SK-N-SH (cell line): ENCODE data around the gene CCDC192. TPM values are rescaled to one million over a fixed set of nuclear protein-coding genes. Genes with fewer than 3 reads are reported as not detected.

Experiments
- CTCF ChIA-PET: fragments of 300-600, 350-600 bp; formaldehyde crosslinking; extraction: SDS; loops from one replicate; lab custom pipeline; 2021; lab: Yijun Ruan, JAX
- POLR2A ChIA-PET: fragments of 350-600 bp; sonication (Branson Sonifier 250); formaldehyde crosslinking; extraction: SDS; loops from one replicate; lab custom pipeline; 2020; ENCODE audit warnings: antibody characterized with exemption, inconsistent platforms; lab: Yijun Ruan, JAX
- DNase-seq: peaks from one replicate; pipeline ENCODE4 v3.0.0; 2012
- H2AFZ ChIP-seq: fragments of 200-600 bp; sonication (generic); 2 replicates; pipeline ENCODE4 v1.8.1; 2016; ENCODE audit warnings: antibody characterized with exemption, mild to moderate bottlenecking, low read depth
- H3F3A ChIP-seq: fragments of 200-600 bp; sonication (generic); replicated peaks from 2 replicates; pipeline ENCODE3; 2016; ENCODE audit warnings: antibody characterized with exemption, mild to moderate bottlenecking; ENCODE audit not compliant: insufficient read depth
- H3K27ac ChIP-seq, 2 experiments: fragments of 200-500 bp in 1 of 2; fragments of 200-600 bp in 1 of 2; sonication (Bioruptor generic) in 1 of 2; sonication (generic), shearing (Covaris generic) in 1 of 2; 2 replicates each; pipeline versions ENCODE4 v1.5.1 to v1.6.1; 2014 to 2016; ENCODE audit warnings: low read depth in 2 of 2, inconsistent platforms in 1 of 2, low read length in 1 of 2, mild to moderate bottlenecking in 1 of 2, mixed read lengths in 1 of 2
- H3K27me3 ChIP-seq: fragments of 200-600 bp; sonication (generic), shearing (Covaris generic); 2 replicates; pipeline ENCODE4 v1.6.1; 2016; ENCODE audit warnings: mixed run types; ENCODE audit not compliant: insufficient read depth
- H3K36me3 ChIP-seq, 2 experiments: fragments of 200-500 bp in 1 of 2; fragments of 200-600 bp in 1 of 2; sonication (Bioruptor generic) in 1 of 2; sonication (generic) in 1 of 2; replicated peaks in 1 of 2; 2 replicates each; pipeline versions ENCODE3 to v1.5.1; 2014 to 2016; ENCODE audit warnings: low read length in 1 of 2, mild to moderate bottlenecking in 1 of 2; ENCODE audit not compliant: insufficient read depth in 2 of 2, control insufficient read depth in 1 of 2
- H3K4me1 ChIP-seq, 2 experiments: fragments of 200-500 bp in 1 of 2; fragments of 200-600 bp in 1 of 2; sonication (Bioruptor generic) in 1 of 2; sonication (generic), shearing (Covaris generic) in 1 of 2; 2 replicates each; pipeline versions ENCODE4 v1.5.1 to v1.6.1; 2014 to 2016; ENCODE audit warnings: low read depth in 1 of 2, low read length in 1 of 2, mixed run types in 1 of 2; ENCODE audit not compliant: insufficient read depth in 2 of 2, control insufficient read depth in 1 of 2
- H3K4me2 ChIP-seq: fragments of 200-600 bp; sonication (generic), shearing (Covaris generic); 2 replicates; pipeline ENCODE4 v1.6.1; 2017; ENCODE audit warnings: mixed run types
- H3K4me3 ChIP-seq, 2 experiments: fragments of 200-500 bp in 1 of 2; fragments of 200-600 bp in 1 of 2; sonication (Bioruptor generic) in 1 of 2; sonication (generic), shearing (Covaris generic) in 1 of 2; 2 replicates each; pipeline versions ENCODE4 v1.5.1 to v1.8.1; 2014 to 2016; ENCODE audit warnings: low read depth in 2 of 2, inconsistent platforms in 1 of 2, low read length in 1 of 2, mild to moderate bottlenecking in 1 of 2, mixed read lengths in 1 of 2, moderate library complexity in 1 of 2
- H3K79me2 ChIP-seq: fragments of 200-600 bp; sonication (generic); 2 replicates; pipeline ENCODE4 v1.8.1; 2017; ENCODE audit warnings: mild to moderate bottlenecking; ENCODE audit not compliant: insufficient read depth
- H3K9ac ChIP-seq: fragments of 200-600 bp; sonication (generic); 2 replicates; pipeline ENCODE4 v1.6.1; 2017; ENCODE audit warnings: mixed run types
- H3K9me2 ChIP-seq: fragments of 200-600 bp; sonication (generic); 2 replicates; pipeline ENCODE4 v1.6.1; 2017; ENCODE audit warnings: mixed run types
- H3K9me3 ChIP-seq: fragments of 200-600 bp; sonication (generic); 2 replicates; pipeline ENCODE4 v1.6.1; 2017; ENCODE audit warnings: mixed run types, mild to moderate bottlenecking, moderate library complexity
- H4K20me1 ChIP-seq: fragments of 200-600 bp; sonication (generic); 2 replicates; pipeline ENCODE4 v1.6.1; 2017; ENCODE audit warnings: mild to moderate bottlenecking, mixed run types; ENCODE audit not compliant: insufficient read depth
- CHD2 ChIP-seq: fragments of 150-350 bp; IDR thresholded peaks from 2 replicates; pipeline ENCODE4 v1.6.1; 2018; ENCODE audit warnings: low read length; ENCODE audit not compliant: partially characterized antibody
- EP300 ChIP-seq, 2 experiments: IDR thresholded peaks; 2 replicates each; pipeline versions ENCODE4 v1.4.0 to v1.6.1; 2012; ENCODE audit warnings: borderline replicate concordance in 1 of 2, low read depth in 1 of 2, low read length in 1 of 2
- EZH2phosphoT487 ChIP-seq: fragments of 200-600 bp; sonication (generic); IDR thresholded peaks from 2 replicates; pipeline ENCODE4 v1.6.1; 2017; ENCODE audit warnings: low read depth, mixed run types, mild to moderate bottlenecking, antibody characterized with exemption, moderate library complexity, borderline replicate concordance
- GATA2 ChIP-seq: sonication (generic); formaldehyde crosslinking; IDR thresholded peaks from 2 replicates; pipeline ENCODE4 v1.5.0; 2020; ENCODE audit warnings: mild to moderate bottlenecking, missing genetic modification reagents
- MEF2A ChIP-seq: IDR thresholded peaks from 2 replicates; pipeline ENCODE4 v1.4.0; 2012; ENCODE audit warnings: low read depth, borderline replicate concordance
- MXI1 ChIP-seq: IDR thresholded peaks from 2 replicates; pipeline ENCODE4 v1.6.1; 2012; ENCODE audit warnings: mild to moderate bottlenecking, low read depth, low read length, improper control_type of control experiment
- NFIC ChIP-seq: IDR thresholded peaks from 2 replicates; pipeline ENCODE4 v1.4.0; 2012; ENCODE audit warnings: borderline replicate concordance
- NRF1 ChIP-seq: IDR thresholded peaks from 2 replicates; pipeline ENCODE4 v1.6.1; 2012; ENCODE audit warnings: low read depth, mild to moderate bottlenecking, low read length
- RFX5 ChIP-seq: IDR thresholded peaks from 2 replicates; pipeline ENCODE4 v1.6.1; 2012; ENCODE audit warnings: mild to moderate bottlenecking, improper control_type of control experiment, low read length
- SMC3 ChIP-seq: IDR thresholded peaks from 2 replicates; pipeline ENCODE4 v1.6.1; 2012; ENCODE audit warnings: low read depth, low read length, improper control_type of control experiment
- TAF1 ChIP-seq: IDR thresholded peaks from 2 replicates; pipeline ENCODE4 v1.6.1; 2012; ENCODE audit warnings: low read depth, mild to moderate bottlenecking, low read length, moderate library complexity, borderline replicate concordance
- TCF12 ChIP-seq: IDR thresholded peaks from 2 replicates; pipeline ENCODE4 v1.4.0; 2012
- YY1 ChIP-seq: IDR thresholded peaks from 2 replicates; pipeline ENCODE4 v1.4.0; 2012; ENCODE audit warnings: low read depth, mild to moderate bottlenecking
- WGBS: methylation state at CpG from one replicate; pipeline ENCODE4 v1.1.6; 2017; ENCODE audit warnings: low lambda C conversion rate; 5-methylcytosine and 5-hydroxymethylcytosine counted together
- polyA plus RNA-seq, 3 experiments: library from polyadenylated mRNA; depleted of rRNA; stranded (reverse); fragments of >200 nt; gene quantifications; 2 replicates each; pipeline ENCODE4 v1.2.3, GENCODE V29; 2012
- TF ChIP-seq, protein P1 (sequence below): IDR thresholded peaks from 2 replicates; pipeline ENCODE4; 2012
- TF ChIP-seq, protein P2 (sequence below): IDR thresholded peaks from 2 replicates; pipeline ENCODE4 v1.4.0; 2012; ENCODE audit warnings: low read depth, borderline replicate concordance
- TF ChIP-seq, protein P3 (sequence below): IDR thresholded peaks from 2 replicates; pipeline ENCODE4 v1.6.1; 2012; ENCODE audit warnings: mild to moderate bottlenecking, low read depth, low read length, moderate library complexity

CCDC192 gene
- polyA plus RNA-seq, 1 of the 3 experiments (the other 2 are of a cell fraction): not detected

DNA sequence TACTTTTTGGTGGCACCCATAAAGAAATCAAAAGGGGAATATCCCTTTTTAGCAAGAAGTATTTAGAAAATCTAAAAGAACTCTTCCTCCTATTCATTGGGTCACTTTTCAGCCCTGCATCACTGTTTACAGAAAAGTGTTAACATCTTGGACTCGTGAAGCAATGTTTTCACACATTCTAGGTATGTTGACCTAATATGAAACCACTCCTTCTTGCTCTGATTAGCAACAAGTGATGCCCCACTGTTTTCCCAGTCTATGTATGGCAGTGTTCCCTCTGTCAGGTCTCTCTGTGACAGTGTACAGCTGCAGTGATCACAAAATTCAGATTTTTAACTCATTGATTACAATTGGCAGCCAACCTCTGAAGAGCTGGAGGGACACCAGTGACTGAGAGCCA is 232.2 kb downstream of the CCDC192 start:
- ChIA-PET POLR2A (no interaction called here), CTCF (no interaction called here)
- 81% methylated on average over 1 of the region's 1 CpG for WGBS

More for the DNA sequence above, 232.2 kb downstream of the CCDC192 start:
- Histone ChIP-seq H3K4me2 (no peak overlapping the region), H3K36me3 (no peaks in the 10 kb centered on the region), H3K4me3 (no peak overlapping the region), H3K9me2 (no peaks in the 10 kb centered on the region), H3F3A (peaks cover 14% of the 10 kb centered on the region), H3K9ac (no peak overlapping the region), H2AFZ (no peak overlapping the region), H3K79me2 (no peaks in the 10 kb centered on the region), H4K20me1 (no peaks in the 10 kb centered on the region), H3K27ac (peak overlapping the region in 1 of 2 experiments; percentile 12; a peak in 1 of 4 replicates)
- no peak for DNase-seq
- TF ChIP-seq EZH2phosphoT487 (no peak), YY1 (no peak), RFX5 (no peak), TCF12 (no peak), MEF2A (no peak), SMC3 (no peak), CHD2 (no peak), NFIC (no peak), MXI1 (no peak), NRF1 (no peak), GATA2 (CRISPR knock-in tag) (no peak), TAF1 (no peak), EP300 (IDR thresholded peaks at IDR 0.05; ENCODE audit: borderline replicate concordance in 1 of 2, low read depth in 1 of 2, low read length in 1 of 2) (no peak)
- TF ChIP-seq, protein P1, sequence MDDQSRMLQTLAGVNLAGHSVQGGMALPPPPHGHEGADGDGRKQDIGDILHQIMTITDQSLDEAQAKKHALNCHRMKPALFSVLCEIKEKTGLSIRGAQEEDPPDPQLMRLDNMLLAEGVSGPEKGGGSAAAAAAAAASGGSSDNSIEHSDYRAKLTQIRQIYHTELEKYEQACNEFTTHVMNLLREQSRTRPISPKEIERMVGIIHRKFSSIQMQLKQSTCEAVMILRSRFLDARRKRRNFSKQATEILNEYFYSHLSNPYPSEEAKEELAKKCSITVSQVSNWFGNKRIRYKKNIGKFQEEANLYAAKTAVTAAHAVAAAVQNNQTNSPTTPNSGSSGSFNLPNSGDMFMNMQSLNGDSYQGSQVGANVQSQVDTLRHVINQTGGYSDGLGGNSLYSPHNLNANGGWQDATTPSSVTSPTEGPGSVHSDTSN: no peak
- TF ChIP-seq, protein P2, sequence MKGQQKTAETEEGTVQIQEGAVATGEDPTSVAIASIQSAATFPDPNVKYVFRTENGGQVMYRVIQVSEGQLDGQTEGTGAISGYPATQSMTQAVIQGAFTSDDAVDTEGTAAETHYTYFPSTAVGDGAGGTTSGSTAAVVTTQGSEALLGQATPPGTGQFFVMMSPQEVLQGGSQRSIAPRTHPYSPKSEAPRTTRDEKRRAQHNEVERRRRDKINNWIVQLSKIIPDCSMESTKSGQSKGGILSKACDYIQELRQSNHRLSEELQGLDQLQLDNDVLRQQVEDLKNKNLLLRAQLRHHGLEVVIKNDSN: no peak
- TF ChIP-seq, protein P3, sequence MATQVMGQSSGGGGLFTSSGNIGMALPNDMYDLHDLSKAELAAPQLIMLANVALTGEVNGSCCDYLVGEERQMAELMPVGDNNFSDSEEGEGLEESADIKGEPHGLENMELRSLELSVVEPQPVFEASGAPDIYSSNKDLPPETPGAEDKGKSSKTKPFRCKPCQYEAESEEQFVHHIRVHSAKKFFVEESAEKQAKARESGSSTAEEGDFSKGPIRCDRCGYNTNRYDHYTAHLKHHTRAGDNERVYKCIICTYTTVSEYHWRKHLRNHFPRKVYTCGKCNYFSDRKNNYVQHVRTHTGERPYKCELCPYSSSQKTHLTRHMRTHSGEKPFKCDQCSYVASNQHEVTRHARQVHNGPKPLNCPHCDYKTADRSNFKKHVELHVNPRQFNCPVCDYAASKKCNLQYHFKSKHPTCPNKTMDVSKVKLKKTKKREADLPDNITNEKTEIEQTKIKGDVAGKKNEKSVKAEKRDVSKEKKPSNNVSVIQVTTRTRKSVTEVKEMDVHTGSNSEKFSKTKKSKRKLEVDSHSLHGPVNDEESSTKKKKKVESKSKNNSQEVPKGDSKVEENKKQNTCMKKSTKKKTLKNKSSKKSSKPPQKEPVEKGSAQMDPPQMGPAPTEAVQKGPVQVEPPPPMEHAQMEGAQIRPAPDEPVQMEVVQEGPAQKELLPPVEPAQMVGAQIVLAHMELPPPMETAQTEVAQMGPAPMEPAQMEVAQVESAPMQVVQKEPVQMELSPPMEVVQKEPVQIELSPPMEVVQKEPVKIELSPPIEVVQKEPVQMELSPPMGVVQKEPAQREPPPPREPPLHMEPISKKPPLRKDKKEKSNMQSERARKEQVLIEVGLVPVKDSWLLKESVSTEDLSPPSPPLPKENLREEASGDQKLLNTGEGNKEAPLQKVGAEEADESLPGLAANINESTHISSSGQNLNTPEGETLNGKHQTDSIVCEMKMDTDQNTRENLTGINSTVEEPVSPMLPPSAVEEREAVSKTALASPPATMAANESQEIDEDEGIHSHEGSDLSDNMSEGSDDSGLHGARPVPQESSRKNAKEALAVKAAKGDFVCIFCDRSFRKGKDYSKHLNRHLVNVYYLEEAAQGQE: no peak
- TF ChIP-seq, all 33 proteins: peak for 0
- H3K27me3 ChIP-seq: no peaks in the 10 kb centered on the region
- H3K4me1 ChIP-seq: peaks cover 5 to 6% of the 10 kb centered on the region in 2 experiments; a peak in 2 of 4 replicates
- H3K9me3 ChIP-seq: no peaks in the 10 kb centered on the region
